PC-3 (cell line): Measurements from ENCODE around the gene GMDS.

Experiments used
- CTCF ChIP-seq: fragments of 300-600 bp; sonication (generic); conservative IDR thresholded peaks from 2 replicates; pipeline ENCODE4 v1.5.1; 2017; ENCODE audit warnings: antibody characterized with exemption, low read depth, mild to moderate bottlenecking, low read length
- EZH2 ChIP-seq: fragments of 300-600 bp; sonication (generic); IDR thresholded peaks from one replicate; pipeline ENCODE4 v1.6.1; 2017; ENCODE audit warnings: antibody characterized with exemption, mild to moderate bottlenecking, low read length; ENCODE audit not compliant: unreplicated experiment
- EZH2phosphoT487 ChIP-seq: fragments of 300-600 bp; sonication (generic); IDR thresholded peaks from 2 replicates; pipeline ENCODE4 v1.6.1; 2018; ENCODE audit warnings: mild to moderate bottlenecking, antibody characterized with exemption, low read length, borderline replicate concordance

DNA sequence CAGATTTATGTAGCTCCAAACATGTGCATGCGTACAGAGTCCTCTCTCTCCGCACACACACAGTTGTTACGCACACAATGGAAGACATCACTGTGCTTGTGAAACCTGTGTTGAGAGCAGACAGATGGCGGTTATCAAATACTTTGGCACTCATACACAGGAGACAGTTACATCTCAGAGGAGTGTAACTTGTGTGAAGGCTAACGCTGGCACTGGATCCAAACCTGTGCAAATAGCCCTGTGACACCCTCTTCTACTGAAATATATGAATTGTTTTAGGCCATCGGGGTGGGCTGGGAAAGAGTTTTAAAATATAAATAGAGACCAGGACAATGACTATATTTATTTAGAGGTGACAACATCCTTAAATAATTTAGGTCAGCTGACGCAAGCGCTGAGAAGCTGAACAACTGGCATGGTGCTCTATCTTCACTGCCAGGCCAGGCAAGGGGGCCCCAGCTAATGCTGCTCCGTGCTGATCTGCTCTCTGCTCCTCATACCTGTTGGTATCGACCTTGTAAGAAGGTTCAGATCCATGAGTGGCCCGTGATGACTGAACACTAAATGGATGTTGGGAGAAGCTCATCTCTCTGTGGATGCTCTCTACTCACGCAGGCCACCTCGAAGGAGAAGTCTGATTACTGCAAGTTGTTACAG lies 566.2 kb downstream of the GMDS start:
- TF ChIP-seq CTCF (no peak), EZH2 (no peak), EZH2phosphoT487 (no peak)
